Suppressor macrophage treated with lipopolysaccharide for 1 hour (primary cell): ENCODE measurements around the gene C4A.
"Not testable (repeated sequence)": the region's sequence is repeated elsewhere in the genome, so short reads cannot be mapped to it uniquely, and the experiment has no call there.

ENCODE experiments used
- DNase-seq, 3 donors: peaks; one replicate each; pipeline ENCODE4 v3.0.0-alpha.2; 2020 to 2022

Gene C4A

GRCh38 chr6:31961616-31962015, 20.2 kb upstream of the C4A start:
- DNase-seq: no peak

GRCh38 chr6:31963921-31964320, 17.9 kb upstream of the C4A start:
- DNase-seq: no peak

GRCh38 chr6:31965700-31966099, 16.2 kb upstream of the C4A start:
- no peak for DNase-seq

GRCh38 chr6:31966506-31966905, 15.4 kb upstream of the C4A start:
- DNase-seq: no peak

GRCh38 chr6:31966997-31967925, 14.6 kb upstream of the C4A start:
- no peak for DNase-seq

GRCh38 chr6:31967926-31968320, 13.9 kb upstream of the C4A start:
- DNase-seq: no peak

- no peak for DNase-seq
Measured at GRCh38 chr6:31968326-31968725, 13.5 kb upstream of the C4A start.

GRCh38 chr6:31968791-31969711, 12.8 kb upstream of the C4A start:
- DNase-seq: no peak

- DNase-seq: no peak
Measured at GRCh38 chr6:31969712-31970603, 11.9 kb upstream of the C4A start.

GRCh38 chr6:31970604-31971271, 11.1 kb upstream of the C4A start:
- DNase-seq: no peak

GRCh38 chr6:31971279-31971992, 10.4 kb upstream of the C4A start:
- no peak for DNase-seq

- peak; percentile 97 to 98 (median 98) for DNase-seq
Measured at GRCh38 chr6:31971993-31972708, 9.7 kb upstream of the C4A start, which contains the start of gene DXO. DXO (minus strand) TSS chr6:31972138; CDS start chr6:31971675, 463 bp downstream.

- DNase-seq: peak; percentile 44 to 68 (median 60)
Measured at GRCh38 chr6:31972709-31973350, 9.0 kb upstream of the C4A start.

- DNase-seq: not testable (repeated sequence)
Measured at GRCh38 chr6:31976065-31976464, 5.8 kb upstream of the C4A start.

- no peak for DNase-seq
Measured at GRCh38 chr6:31977816-31978431, 3.9 kb upstream of the C4A start.

GRCh38 chr6:31978831-31979230, 3.0 kb upstream of the C4A start:
- DNase-seq: no peak

- DNase-seq: no peak
Measured at GRCh38 chr6:31979238-31979898, 2.5 kb upstream of the C4A start.

GRCh38 chr6:31980195-31980876, 1.5 kb upstream of the C4A start:
- not testable (repeated sequence) for DNase-seq
